ENCODE results near the gene EXOC3L4.

- no peak for TF ChIP-seq GATA2 (IDR thresholded peaks at IDR 0.05; ENCODE audit: low read depth, low read length)
- no peak for TF ChIP-seq GATA3 (IDR thresholded peaks at IDR 0.05; ENCODE audit: low read depth, low read length)
These were observed 7.6 kb downstream of the EXOC3L4 start for GRCh38 chr14:103101963-103102688.

Measured in SH-SY5Y (cell line).